SU-DHL-6 (cell line): Measurements from ENCODE around the gene SHISAL1.

Experiments used
- H2AFZ ChIP-seq: fragments of 200-600 bp; sonication (generic); 2 replicates; pipeline ENCODE4 v1.6.1; 2014; ENCODE audit warnings: low read depth, mild to moderate bottlenecking, moderate library complexity, mixed read lengths, antibody characterized with exemption, low read length; ENCODE audit not compliant: severe bottlenecking
- H3F3A ChIP-seq: fragments of 200-600 bp; shearing (Covaris generic); 2 replicates; pipeline ENCODE4 v1.6.0; 2016; ENCODE audit warnings: antibody characterized with exemption, mild to moderate bottlenecking; ENCODE audit not compliant: insufficient read depth
- H3K27ac ChIP-seq: fragments of 200-600 bp; sonication (generic); 2 replicates; pipeline ENCODE4 v1.5.1; 2016; ENCODE audit warnings: low read depth, mild to moderate bottlenecking, low read length, moderate library complexity, mixed read lengths
- H3K27me3 ChIP-seq: fragments of 200-600 bp; sonication (generic), shearing (Covaris generic); 2 replicates; pipeline ENCODE4 v1.6.0; 2014; ENCODE audit warnings: mild to moderate bottlenecking, low read length
- H3K36me3 ChIP-seq: fragments of 200-600 bp; sonication (generic); 2 replicates; pipeline ENCODE4 v1.6.1; 2014; ENCODE audit warnings: mild to moderate bottlenecking, low read length, mixed read lengths
- H3K4me2 ChIP-seq: fragments of 300-600, 200-600 bp; shearing (Covaris generic), sonication (generic); 2 replicates; pipeline ENCODE4 v1.6.0; 2014; ENCODE audit warnings: low read length, low read depth, mild to moderate bottlenecking; ENCODE audit not compliant: poor library complexity, severe bottlenecking
- H3K4me3 ChIP-seq: fragments of 200-600 bp; sonication (generic); 2 replicates; pipeline ENCODE4 v1.5.1; 2014; ENCODE audit warnings: antibody characterized with exemption, low read length, mild to moderate bottlenecking, mixed read lengths; ENCODE audit not compliant: insufficient read depth, poor library complexity, severe bottlenecking
- H3K79me2 ChIP-seq: fragments of 200-600 bp; sonication (generic); 2 replicates; pipeline ENCODE4 v1.6.1; 2014; ENCODE audit warnings: mild to moderate bottlenecking, low read length, moderate library complexity; ENCODE audit not compliant: insufficient read depth
- H3K9ac ChIP-seq: fragments of 200-600 bp; sonication (generic); 2 replicates; pipeline ENCODE4 v1.7.0; 2014; ENCODE audit warnings: mild to moderate bottlenecking, low read length
- H3K9me2 ChIP-seq: fragments of 200-600 bp; sonication (generic); replicated peaks from 2 replicates; pipeline ENCODE4 v1.6.1; 2014; ENCODE audit warnings: low read length; ENCODE audit not compliant: insufficient read depth
- H3K9me3 ChIP-seq: fragments of 200-600 bp; sonication (generic); 2 replicates; pipeline ENCODE4 v1.6.1; 2014; ENCODE audit warnings: low read length, mixed read lengths; ENCODE audit not compliant: insufficient read depth
- H4K20me1 ChIP-seq: fragments of 200-600 bp; sonication (generic); 2 replicates; pipeline ENCODE4 v1.6.1; 2014; ENCODE audit warnings: low read depth, mild to moderate bottlenecking, antibody characterized with exemption, low read length, moderate library complexity, mixed read lengths
- EZH2phosphoT487 ChIP-seq: fragments of 200-600 bp; sonication (generic), shearing (Covaris generic); conservative IDR thresholded peaks from 2 replicates; pipeline ENCODE4 v1.6.1; 2018; ENCODE audit warnings: mild to moderate bottlenecking, antibody characterized with exemption, low read length, moderate library complexity, mixed read lengths
- TF ChIP-seq, protein P1 (sequence below): fragments of 200-600 bp; sonication (generic); IDR thresholded peaks from one replicate; pipeline ENCODE4 v1.5.1; 2017; ENCODE audit warnings: antibody characterized with exemption, mild to moderate bottlenecking, low read length, moderate library complexity; ENCODE audit not compliant: insufficient read depth, poor library complexity, severe bottlenecking

SHISAL1 gene

DNA sequence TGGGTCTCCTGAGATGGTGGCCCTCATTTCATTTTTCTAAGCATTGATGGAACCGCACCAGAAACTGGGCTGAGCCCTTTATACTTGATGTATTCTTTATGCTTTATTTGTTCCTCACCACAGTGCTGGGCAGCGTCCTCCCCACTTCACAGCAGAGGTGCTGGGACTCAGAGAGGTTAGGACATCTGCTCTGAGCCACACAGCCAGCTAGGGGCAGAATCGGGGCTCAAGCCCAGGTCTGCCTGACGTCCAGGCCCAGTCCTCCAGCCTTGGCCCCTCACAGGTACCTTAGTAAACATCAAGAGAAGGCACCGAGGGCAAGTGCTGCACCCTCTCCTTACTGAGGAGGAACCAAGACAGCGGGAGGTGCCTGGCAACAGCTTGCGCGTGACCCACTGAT is 20.2 kb upstream of the SHISAL1 start:
- Histone ChIP-seq H3K79me2 (no peaks in the 10 kb centered on the region), H3K9me3 (peaks cover 5% of the 10 kb centered on the region; the same call in 1 of the 2 replicates), H3K4me2 (no peak overlapping the region), H3K4me3 (no peak overlapping the region), H2AFZ (no peak overlapping the region), H3F3A (no peaks in the 10 kb centered on the region), H3K27me3 (no peaks in the 10 kb centered on the region), H3K27ac (no peak overlapping the region), H3K36me3 (no peaks in the 10 kb centered on the region), H3K9me2 (no peaks in the 10 kb centered on the region), H3K9ac (no peak overlapping the region), H4K20me1 (no peaks in the 10 kb centered on the region)
- TF ChIP-seq, protein P1, sequence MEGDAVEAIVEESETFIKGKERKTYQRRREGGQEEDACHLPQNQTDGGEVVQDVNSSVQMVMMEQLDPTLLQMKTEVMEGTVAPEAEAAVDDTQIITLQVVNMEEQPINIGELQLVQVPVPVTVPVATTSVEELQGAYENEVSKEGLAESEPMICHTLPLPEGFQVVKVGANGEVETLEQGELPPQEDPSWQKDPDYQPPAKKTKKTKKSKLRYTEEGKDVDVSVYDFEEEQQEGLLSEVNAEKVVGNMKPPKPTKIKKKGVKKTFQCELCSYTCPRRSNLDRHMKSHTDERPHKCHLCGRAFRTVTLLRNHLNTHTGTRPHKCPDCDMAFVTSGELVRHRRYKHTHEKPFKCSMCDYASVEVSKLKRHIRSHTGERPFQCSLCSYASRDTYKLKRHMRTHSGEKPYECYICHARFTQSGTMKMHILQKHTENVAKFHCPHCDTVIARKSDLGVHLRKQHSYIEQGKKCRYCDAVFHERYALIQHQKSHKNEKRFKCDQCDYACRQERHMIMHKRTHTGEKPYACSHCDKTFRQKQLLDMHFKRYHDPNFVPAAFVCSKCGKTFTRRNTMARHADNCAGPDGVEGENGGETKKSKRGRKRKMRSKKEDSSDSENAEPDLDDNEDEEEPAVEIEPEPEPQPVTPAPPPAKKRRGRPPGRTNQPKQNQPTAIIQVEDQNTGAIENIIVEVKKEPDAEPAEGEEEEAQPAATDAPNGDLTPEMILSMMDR: no peak
- no peak for TF ChIP-seq EZH2phosphoT487

DNA sequence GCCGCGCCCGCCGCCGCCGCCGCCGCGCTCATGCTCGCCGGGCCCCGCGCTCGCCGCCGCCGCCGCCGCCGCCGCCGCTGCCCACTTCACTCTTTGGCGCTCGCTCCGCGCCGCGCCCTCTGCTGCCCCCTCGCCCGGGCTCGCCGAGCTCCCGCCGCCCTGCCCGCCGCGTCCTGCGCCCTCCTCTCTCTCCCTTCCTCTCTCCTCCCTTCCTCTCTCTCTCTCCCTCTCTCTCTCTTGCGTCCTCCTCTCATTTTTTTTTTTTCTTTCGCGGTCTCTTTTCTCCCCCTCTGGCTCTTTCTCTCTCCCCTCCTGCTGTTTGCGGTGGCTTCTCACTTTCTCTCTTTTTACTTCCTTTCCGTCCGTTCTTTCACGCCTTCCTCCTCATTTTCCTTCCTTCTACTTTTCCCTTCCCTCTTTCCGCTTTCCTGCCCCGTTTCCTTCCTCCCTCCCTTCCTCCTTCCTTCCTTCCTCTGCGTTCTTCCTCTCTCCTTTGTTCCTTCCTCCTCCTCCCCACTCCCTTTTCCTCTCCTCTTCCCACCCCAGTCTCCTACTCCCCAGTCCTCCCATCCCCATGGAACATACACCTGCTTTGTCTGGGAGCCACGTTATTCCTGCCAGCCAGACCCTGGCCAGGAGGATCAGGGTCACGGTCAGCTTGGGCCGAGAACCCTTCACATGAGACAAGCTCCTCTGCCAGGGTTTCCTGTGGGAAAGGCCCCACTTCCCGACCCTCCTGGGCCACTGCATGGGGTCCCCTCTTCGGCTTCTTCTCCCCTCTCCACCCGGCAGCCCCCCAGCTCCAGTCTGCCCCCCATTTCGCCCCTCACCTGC is 19.3 kb upstream of the SHISAL1 start:
- H3K27ac ChIP-seq: no peak overlapping the region
- H3K9me2 ChIP-seq: no peaks in the 10 kb centered on the region
- no peaks in the 10 kb centered on the region for H3K79me2 ChIP-seq
- H3K36me3 ChIP-seq: no peaks in the 10 kb centered on the region
- no peak overlapping the region for H3K4me2 ChIP-seq
- no peak for TF ChIP-seq EZH2phosphoT487
- TF ChIP-seq, protein P1: no peak
- H3K9me3 ChIP-seq: peaks cover 5% of the 10 kb centered on the region; the same call in 1 of the 2 replicates
- H3K9ac ChIP-seq: no peak overlapping the region
- no peaks in the 10 kb centered on the region for H3F3A ChIP-seq
- no peak overlapping the region for H2AFZ ChIP-seq
- H4K20me1 ChIP-seq: no peaks in the 10 kb centered on the region
- H3K4me3 ChIP-seq: no peak overlapping the region
- H3K27me3 ChIP-seq: no peaks in the 10 kb centered on the region

DNA sequence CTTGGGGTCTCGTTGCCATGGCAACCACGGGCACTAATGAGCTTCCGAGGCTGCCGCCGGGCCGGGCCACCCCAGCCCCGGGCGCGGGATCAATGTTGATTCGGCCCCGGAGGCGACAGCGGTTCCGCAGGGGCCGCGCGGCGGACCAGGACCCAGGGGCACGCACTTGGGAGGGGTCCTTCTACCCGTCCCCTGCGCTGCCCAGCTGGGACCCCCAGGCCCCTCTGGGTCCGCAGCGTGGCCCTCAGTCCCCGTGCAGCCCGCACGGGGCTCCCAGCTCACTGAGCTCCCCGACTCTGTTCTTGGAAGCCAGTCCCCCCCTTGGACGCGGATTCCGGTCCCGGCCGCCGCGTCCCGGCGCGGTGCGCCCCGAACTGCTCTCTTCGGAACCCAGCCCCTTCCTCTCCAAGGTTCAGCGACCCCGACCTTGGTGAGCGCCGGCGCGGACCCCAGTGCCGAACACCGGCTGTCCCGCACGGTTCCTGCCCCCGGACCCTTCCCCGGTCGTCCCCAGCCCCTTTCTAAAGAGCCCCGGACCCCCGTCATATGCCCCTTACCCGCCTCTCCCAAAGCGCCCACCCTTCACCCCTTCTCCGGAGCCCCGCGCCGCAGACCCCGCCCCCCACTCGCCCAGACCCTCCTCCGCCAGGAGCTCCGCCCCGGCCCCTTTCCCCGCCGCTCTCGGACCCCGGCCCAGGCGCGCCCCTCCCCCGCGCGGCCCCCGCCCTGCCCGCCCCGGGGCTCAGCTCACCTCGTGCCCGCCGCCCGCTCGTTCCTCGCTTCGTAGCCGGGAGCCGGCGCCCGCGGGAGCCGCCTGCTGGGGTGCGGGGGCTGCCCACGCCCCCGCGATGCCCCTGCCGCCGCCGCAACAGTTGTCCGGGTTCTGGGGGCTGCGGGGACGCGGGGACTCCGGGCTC is 18.3 kb upstream of the SHISAL1 start:
- H3K4me2 ChIP-seq: no peak overlapping the region
- H3F3A ChIP-seq: no peaks in the 10 kb centered on the region
- no peaks in the 10 kb centered on the region for H3K9me2 ChIP-seq
- H3K27ac ChIP-seq: no peak overlapping the region
- no peaks in the 10 kb centered on the region for H3K27me3 ChIP-seq
- H3K4me3 ChIP-seq: no peak overlapping the region
- no peak overlapping the region for H3K9ac ChIP-seq
- H4K20me1 ChIP-seq: no peaks in the 10 kb centered on the region
- no peaks in the 10 kb centered on the region for H3K36me3 ChIP-seq
- no peaks in the 10 kb centered on the region for H3K79me2 ChIP-seq
- H2AFZ ChIP-seq: no peak overlapping the region
- peaks cover 5% of the 10 kb centered on the region; the same call in 1 of the 2 replicates for H3K9me3 ChIP-seq
- TF ChIP-seq, protein P1: no peak
- TF ChIP-seq EZH2phosphoT487: no peak
